ENCODE results near the gene RP9. TPM values are rescaled to one million over a fixed set of nuclear protein-coding genes. Genes with fewer than 3 reads are reported as not detected.

RP9 gene
- total RNA-seq, 1 donor from 2014 or later: 29.4 TPM

DNA sequence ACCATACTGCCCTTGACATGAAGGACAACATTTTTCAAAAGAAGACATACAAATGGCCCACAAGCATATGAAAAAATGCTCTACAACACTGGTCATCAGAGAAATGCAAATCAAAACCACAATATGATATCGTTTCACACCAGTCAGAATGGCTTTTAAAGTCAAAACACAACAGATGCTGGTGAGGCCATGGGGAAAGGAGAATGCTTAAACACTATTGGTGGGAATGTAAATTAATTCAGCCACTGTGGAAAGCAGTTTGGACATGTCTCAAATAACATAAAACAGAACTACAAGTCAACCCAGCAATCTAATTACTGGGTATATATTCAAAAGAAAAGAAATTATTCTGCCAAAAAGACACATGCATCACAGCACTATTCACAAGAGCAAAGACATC lies 42.4 kb downstream of the RP9 start:
- peaks cover 8% of the 10 kb centered on the region for H3K9me3 ChIP-seq (ENCODE audit: low read depth)
- no peak overlapping the region for H3K4me2 ChIP-seq
- H4K20me1 ChIP-seq (ENCODE audit: low read depth): peaks cover 5% of the 10 kb centered on the region
- peaks cover 8% of the 10 kb centered on the region for H3K4me1 Mint-ChIP-seq
- H3K36me3 Mint-ChIP-seq: peaks cover 9% of the 10 kb centered on the region
- H3K27ac ChIP-seq: no peak overlapping the region
- no peak overlapping the region for H2AFZ ChIP-seq (replicated peaks)
- DNase-seq (ENCODE audit: low spot score): no peak
- no peaks in the 10 kb centered on the region for H3K27me3 ChIP-seq
- H3K4me3 Mint-ChIP-seq: no peak overlapping the region
- TF ChIP-seq EZH2phosphoT487 (IDR thresholded peaks at IDR 0.05) (no peak), CTCF (IDR thresholded peaks at IDR 0.05) (no peak), EZH2 (IDR thresholded peaks at IDR 0.05) (no peak)
- H3K9ac ChIP-seq: no peak overlapping the region
- peaks cover 6% of the 10 kb centered on the region for H3K27me3 Mint-ChIP-seq (ENCODE audit: insufficient read depth, low read depth)
- peaks cover 51% of the 10 kb centered on the region for H3K9me3 Mint-ChIP-seq
- H3K27ac Mint-ChIP-seq: no peak overlapping the region
- peaks cover 17% of the 10 kb centered on the region for H3F3A ChIP-seq (ENCODE audit: low read depth)
- H3K79me2 ChIP-seq (ENCODE audit: low read depth): peaks cover 5% of the 10 kb centered on the region
- peaks cover 6% of the 10 kb centered on the region for H3K4me1 ChIP-seq
- H3K4me3 ChIP-seq: no peak overlapping the region
- H3K36me3 ChIP-seq: no peaks in the 10 kb centered on the region

DNA sequence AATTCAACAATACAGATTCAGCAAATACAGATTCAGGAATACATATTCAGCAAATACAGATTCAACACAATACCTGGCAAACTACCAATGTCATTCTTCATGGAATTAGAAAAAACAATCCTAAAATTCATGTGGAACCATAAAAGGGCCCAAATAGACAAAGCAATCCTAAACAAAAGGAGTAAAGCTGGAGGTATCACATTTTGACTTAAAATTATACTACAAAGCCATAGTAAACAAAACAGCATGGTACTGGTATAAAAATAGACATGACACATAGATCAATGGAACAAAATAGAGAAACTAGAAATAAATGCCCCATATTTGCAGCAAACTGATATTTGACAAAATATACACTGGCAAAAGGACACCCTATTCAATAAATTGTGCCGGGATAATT lies 43.2 kb downstream of the RP9 start:
- Histone ChIP-seq H3K79me2 (ENCODE audit: low read depth) (peaks cover 13% of the 10 kb centered on the region), H3K9ac (no peak overlapping the region), H4K20me1 (ENCODE audit: low read depth) (peaks cover 13% of the 10 kb centered on the region), H3K4me1 (peaks cover 14% of the 10 kb centered on the region), H3K27me3 (no peaks in the 10 kb centered on the region), H3K4me3 (no peak overlapping the region), H3K27ac (no peak overlapping the region), H3F3A (ENCODE audit: low read depth) (peaks cover 18% of the 10 kb centered on the region), H2AFZ (replicated peaks) (no peak overlapping the region), H3K4me2 (no peak overlapping the region), H3K36me3 (no peaks in the 10 kb centered on the region), H3K9me3 (ENCODE audit: low read depth) (peaks cover 8% of the 10 kb centered on the region)
- TF ChIP-seq EZH2phosphoT487 (IDR thresholded peaks at IDR 0.05) (no peak), CTCF (IDR thresholded peaks at IDR 0.05) (no peak), EZH2 (IDR thresholded peaks at IDR 0.05) (no peak)
- no peak for DNase-seq (ENCODE audit: low spot score)
- Mint-ChIP-seq H3K9me3 (peaks cover 43% of the 10 kb centered on the region), H3K36me3 (peaks cover 9% of the 10 kb centered on the region), H3K4me3 (no peak overlapping the region), H3K27ac (no peak overlapping the region), H3K4me1 (peaks cover 9% of the 10 kb centered on the region), H3K27me3 (ENCODE audit: insufficient read depth, low read depth) (peaks cover 8% of the 10 kb centered on the region)

GRCh38 chr7:33062782-33063443 lies 46.3 kb downstream of the RP9 start:
- Histone ChIP-seq H3K4me2 (peak overlapping the region; percentile 91), H3K9ac (peak overlapping the region; percentile 42), H3K79me2 (ENCODE audit: low read depth) (peaks cover 44% of the 10 kb centered on the region), H3K36me3 (no peaks in the 10 kb centered on the region), H4K20me1 (ENCODE audit: low read depth) (peaks cover 39% of the 10 kb centered on the region), H3K4me3 (peak overlapping the region; percentile 77), H3F3A (ENCODE audit: low read depth) (peaks cover 18% of the 10 kb centered on the region), H3K9me3 (ENCODE audit: low read depth) (peaks cover 8% of the 10 kb centered on the region), H3K4me1 (peaks cover 16% of the 10 kb centered on the region), H3K27me3 (no peaks in the 10 kb centered on the region), H3K27ac (peak overlapping the region; percentile 13), H2AFZ (replicated peaks) (peak overlapping the region; percentile 98)
- peaks cover 13% of the 10 kb centered on the region for H3K4me1 Mint-ChIP-seq
- peak overlapping the region; percentile 98 for H3K4me3 Mint-ChIP-seq
- H3K27ac Mint-ChIP-seq: peak overlapping the region; percentile 99
- DNase-seq (ENCODE audit: low spot score): peak; percentile 98
- H3K36me3 Mint-ChIP-seq: peaks cover 23% of the 10 kb centered on the region
- peaks cover 29% of the 10 kb centered on the region for H3K9me3 Mint-ChIP-seq
- peaks cover 6% of the 10 kb centered on the region for H3K27me3 Mint-ChIP-seq (ENCODE audit: insufficient read depth, low read depth)
- TF ChIP-seq EZH2phosphoT487 (IDR thresholded peaks at IDR 0.05): no peak
- no peak for TF ChIP-seq CTCF (IDR thresholded peaks at IDR 0.05)
- no peak for TF ChIP-seq EZH2 (IDR thresholded peaks at IDR 0.05)
